Ascending aorta (tissue), 2 donors: ENCODE results near the gene PLEKHF1. TPM values are rescaled to one million over a fixed set of nuclear protein-coding genes. Genes with fewer than 3 reads are reported as not detected.

Source experiments
- DNase-seq, 2 donors: peaks; one replicate each; pipeline ENCODE4 v3.0.0-alpha.2; 2019; ENCODE audit warnings: low spot score in 2 of 2
- H3K27ac ChIP-seq, 2 donors: fragments of 200-600 bp; sonication (generic); one replicate each; pipeline ENCODE4 v1.5.1; 2016 to 2017; ENCODE audit warnings: mild to moderate bottlenecking in 1 of 2
- H3K27me3 ChIP-seq: fragments of 200-600 bp; sonication (generic); one replicate; pipeline ENCODE4 v1.5.1; 2017
- H3K36me3 ChIP-seq, 2 donors: fragments of 200-600 bp; sonication (generic); one replicate each; pipeline ENCODE4 v1.5.1; 2016
- H3K4me1 ChIP-seq, 2 donors: fragments of 200-600 bp; sonication (generic); one replicate each; pipeline ENCODE4 v1.5.1; 2016 to 2017; ENCODE audit warnings: mild to moderate bottlenecking in 1 of 2
- H3K4me3 ChIP-seq, 2 donors: fragments of 200-600 bp; sonication (generic); one replicate each; pipeline ENCODE4 v1.5.1; 2016 to 2017; ENCODE audit warnings: mild to moderate bottlenecking in 1 of 2
- H3K9me3 ChIP-seq, 2 donors: fragments of 200-600 bp; sonication (generic); one replicate each; pipeline ENCODE4 v1.5.1; 2016
- intact Hi-C: fragments of 100-400 bp; cut with DNase I; formaldehyde crosslinking; loops from one replicate; pipeline ENCODE4 v1.15.1; 2023
- total RNA-seq: library from RNA; depleted of rRNA; stranded (reverse); fragments of >200 nt; gene quantifications from one replicate; pipeline ENCODE4 v1.1.0, GENCODE V29; 2016
- TF ChIP-seq, protein P1 (sequence below), 3 experiments: fragments of 200-600 bp in 2 of 3; fragments of 450-650 bp in 1 of 3; sonication (generic) in 2 of 3; IDR thresholded peaks; one replicate each; pipeline ENCODE4 v1.5.1; 2016 to 2019; ENCODE audit warnings: antibody characterized with exemption in 3 of 3, mild to moderate bottlenecking in 1 of 3, moderate library complexity in 1 of 3

PLEKHF1 gene
- total RNA-seq, 1 donor from 2014 or later = 68.3 TPM

DNA sequence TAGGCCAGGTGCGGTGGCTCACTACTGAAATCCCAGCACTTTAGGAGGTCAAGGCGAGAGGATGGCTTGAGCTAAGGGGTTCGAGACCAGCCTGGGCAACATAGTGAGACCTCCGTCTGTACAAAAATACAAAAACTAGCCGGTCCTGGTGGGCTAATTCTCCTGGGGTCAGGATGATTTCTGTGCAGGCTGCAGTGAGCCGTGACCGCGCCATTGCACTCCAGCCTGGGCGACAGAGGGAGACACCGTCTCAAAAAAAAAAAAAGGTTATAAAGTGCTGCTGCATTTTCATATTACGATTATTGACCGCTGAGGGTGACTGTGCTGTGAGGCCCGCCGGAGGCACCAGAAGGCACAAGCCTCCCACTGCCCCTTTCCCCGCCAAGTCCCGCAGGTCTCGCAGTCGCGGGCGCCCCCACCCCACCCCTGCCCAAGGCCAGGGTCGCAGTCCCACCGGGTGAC, 477 bp upstream of the PLEKHF1 start:
- TF ChIP-seq, protein P1, sequence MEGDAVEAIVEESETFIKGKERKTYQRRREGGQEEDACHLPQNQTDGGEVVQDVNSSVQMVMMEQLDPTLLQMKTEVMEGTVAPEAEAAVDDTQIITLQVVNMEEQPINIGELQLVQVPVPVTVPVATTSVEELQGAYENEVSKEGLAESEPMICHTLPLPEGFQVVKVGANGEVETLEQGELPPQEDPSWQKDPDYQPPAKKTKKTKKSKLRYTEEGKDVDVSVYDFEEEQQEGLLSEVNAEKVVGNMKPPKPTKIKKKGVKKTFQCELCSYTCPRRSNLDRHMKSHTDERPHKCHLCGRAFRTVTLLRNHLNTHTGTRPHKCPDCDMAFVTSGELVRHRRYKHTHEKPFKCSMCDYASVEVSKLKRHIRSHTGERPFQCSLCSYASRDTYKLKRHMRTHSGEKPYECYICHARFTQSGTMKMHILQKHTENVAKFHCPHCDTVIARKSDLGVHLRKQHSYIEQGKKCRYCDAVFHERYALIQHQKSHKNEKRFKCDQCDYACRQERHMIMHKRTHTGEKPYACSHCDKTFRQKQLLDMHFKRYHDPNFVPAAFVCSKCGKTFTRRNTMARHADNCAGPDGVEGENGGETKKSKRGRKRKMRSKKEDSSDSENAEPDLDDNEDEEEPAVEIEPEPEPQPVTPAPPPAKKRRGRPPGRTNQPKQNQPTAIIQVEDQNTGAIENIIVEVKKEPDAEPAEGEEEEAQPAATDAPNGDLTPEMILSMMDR (IDR thresholded peaks at IDR 0.05) = peak in 2 of 3 experiments; percentile 4 to 13
- Histone ChIP-seq H3K4me3 (peak overlapping the region; percentile 75 to 93), H3K4me1 (peaks cover 39 to 63% of the 10 kb centered on the region in 2 donors), H3K27me3 (no peaks in the 10 kb centered on the region), H3K9me3 (no peaks in the 10 kb centered on the region), H3K27ac (peak overlapping the region; percentile 99), H3K36me3 (no peaks in the 10 kb centered on the region)
- DNase-seq = no peak
- intact Hi-C loops = loop anchor here (1.0 to 2.0 kb wide), 2 partner anchors 58 to 278 kb away; partner anchors contain the start of genes POP4 and URI1

DNA sequence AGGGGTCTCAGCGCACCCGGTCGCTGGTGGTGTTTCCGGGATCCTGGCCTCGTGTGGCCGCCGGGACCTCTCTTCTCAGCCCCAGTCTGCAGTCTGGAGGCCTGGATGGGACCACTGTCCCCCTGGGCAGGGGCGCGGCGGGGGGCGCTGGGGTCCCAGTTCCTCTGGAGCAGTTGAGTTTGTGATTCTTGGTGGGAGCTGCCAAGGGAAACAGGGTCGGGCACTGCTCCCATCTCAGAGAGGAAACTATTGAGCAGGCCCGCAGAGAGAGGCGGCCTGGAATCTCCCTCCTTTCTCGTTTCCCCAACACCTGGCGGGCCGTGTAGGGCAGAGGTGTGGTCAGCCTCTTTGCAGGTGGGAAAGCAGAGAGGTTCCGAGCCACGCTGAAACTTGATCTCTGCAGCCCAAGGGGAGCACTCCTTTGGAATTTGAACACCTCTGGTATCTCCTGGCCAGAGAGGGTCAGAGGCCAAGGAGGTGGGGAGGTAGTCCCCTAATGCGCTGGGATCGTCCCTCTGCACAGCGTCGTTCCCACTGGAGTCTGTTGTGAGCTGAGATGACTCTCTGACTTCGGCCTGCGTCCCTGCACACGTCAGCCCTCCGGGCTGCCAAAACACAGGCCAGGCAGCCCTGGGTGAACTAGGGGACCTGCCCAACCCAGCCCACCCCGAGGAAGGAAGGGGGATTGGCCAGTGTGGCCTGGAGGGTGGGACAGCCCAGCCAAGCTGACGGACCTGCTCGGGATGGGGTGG, 741 bp downstream of the PLEKHF1 start:
- H3K4me1 ChIP-seq = peaks cover 39 to 64% of the 10 kb centered on the region in 2 donors
- peak overlapping the region; percentile 75 to 93 for H3K4me3 ChIP-seq
- H3K9me3 ChIP-seq = no peaks in the 10 kb centered on the region
- TF ChIP-seq, protein P1 (IDR thresholded peaks at IDR 0.05) = peak in 1 of 3 experiments; percentile 5
- peak overlapping the region; percentile 99 for H3K27ac ChIP-seq
- H3K36me3 ChIP-seq = no peaks in the 10 kb centered on the region
- peak; percentile 35 to 88 for DNase-seq
- H3K27me3 ChIP-seq = no peaks in the 10 kb centered on the region
- intact Hi-C loops = loop anchor here (1.0 to 2.0 kb wide), 4 partner anchors 15 to 277 kb away; partner anchors contain the start of genes C19orf12, POP4 and URI1

DNA sequence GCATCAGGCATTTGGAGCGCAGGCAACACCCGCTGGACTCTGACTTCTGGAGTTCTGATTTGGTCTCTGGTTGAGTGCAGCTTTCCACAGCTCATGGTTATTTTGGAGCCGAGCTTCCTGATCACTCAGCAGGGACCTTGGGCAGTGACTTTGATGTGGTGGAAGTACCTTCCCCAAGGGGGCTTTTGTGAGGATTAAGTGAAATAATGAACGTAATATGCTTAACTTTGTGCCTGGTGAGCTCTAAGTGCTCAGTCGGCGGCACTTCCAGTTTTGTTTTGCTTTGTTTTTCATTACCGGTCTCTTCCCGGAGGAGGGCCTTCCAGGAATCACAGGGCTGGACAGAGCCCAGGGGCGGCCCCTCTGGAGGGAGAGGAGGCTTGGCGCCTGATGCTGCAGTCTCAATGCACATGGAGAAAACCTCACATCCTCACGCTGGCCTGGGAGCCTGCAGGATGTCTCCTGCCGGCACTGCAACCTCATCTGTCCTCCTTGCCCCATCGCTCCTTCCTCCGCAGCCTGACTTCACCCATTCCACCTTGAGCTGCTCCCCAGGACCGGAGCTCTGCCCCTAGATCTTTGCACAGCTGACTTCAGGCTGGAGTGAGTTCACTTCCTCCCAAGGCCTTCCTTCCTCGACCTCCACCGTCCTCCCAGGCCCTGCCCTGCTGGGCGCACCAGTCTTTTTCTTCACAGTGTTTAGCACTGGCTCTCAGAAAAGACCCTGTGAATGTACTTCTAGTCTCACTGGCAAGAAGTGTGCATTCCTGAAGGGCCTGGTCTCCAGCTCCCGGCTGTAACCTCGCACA, 1.5 kb downstream of the PLEKHF1 start:
- peak in 1 of 2 donors; percentile 78 for DNase-seq
- Histone ChIP-seq H3K36me3 (no peaks in the 10 kb centered on the region), H3K27me3 (no peaks in the 10 kb centered on the region), H3K4me3 (peak overlapping the region; percentile 75 to 93), H3K9me3 (no peaks in the 10 kb centered on the region), H3K4me1 (peaks cover 39 to 66% of the 10 kb centered on the region in 2 donors), H3K27ac (peak overlapping the region; percentile 99)
- TF ChIP-seq, protein P1 (IDR thresholded peaks at IDR 0.05) = no peak
- intact Hi-C loops = loop anchor here (1.0 to 2.0 kb wide), 2 partner anchors 14 to 49 kb away; partner anchors contain the start of gene C19orf12

DNA sequence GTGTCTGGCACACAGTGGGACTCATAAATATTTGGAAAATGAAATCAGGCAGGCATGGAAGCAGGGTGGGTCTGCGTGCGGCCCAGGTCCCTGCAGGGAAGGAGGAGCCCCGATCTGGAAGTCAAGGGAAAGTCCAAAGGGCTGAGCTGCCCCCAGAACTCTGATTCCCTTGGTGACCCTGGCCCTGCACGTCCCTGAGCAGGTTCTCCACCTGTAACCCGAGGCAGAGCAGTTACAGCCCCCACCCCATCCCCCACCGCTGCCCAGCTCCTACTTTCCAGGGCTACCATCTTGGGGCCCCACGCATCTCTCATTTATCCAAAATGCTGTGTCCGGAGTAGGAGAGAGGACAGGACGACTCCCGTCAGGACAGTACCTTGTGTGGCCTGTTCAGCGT, 2.1 kb downstream of the PLEKHF1 start:
- H3K27me3 ChIP-seq = no peaks in the 10 kb centered on the region
- no peak for DNase-seq
- no peaks in the 10 kb centered on the region for H3K36me3 ChIP-seq
- peaks cover 39 to 67% of the 10 kb centered on the region in 2 donors for H3K4me1 ChIP-seq
- intact Hi-C loops = loop anchor here (2.0 kb wide), 1 partner anchor 13 kb away; no protein-coding TSS in a partner anchor
- H3K4me3 ChIP-seq = peak overlapping the region; percentile 75 to 93
- peak overlapping the region; percentile 99 for H3K27ac ChIP-seq
- H3K9me3 ChIP-seq = no peaks in the 10 kb centered on the region
- TF ChIP-seq, protein P1 (IDR thresholded peaks at IDR 0.05) = no peak

DNA sequence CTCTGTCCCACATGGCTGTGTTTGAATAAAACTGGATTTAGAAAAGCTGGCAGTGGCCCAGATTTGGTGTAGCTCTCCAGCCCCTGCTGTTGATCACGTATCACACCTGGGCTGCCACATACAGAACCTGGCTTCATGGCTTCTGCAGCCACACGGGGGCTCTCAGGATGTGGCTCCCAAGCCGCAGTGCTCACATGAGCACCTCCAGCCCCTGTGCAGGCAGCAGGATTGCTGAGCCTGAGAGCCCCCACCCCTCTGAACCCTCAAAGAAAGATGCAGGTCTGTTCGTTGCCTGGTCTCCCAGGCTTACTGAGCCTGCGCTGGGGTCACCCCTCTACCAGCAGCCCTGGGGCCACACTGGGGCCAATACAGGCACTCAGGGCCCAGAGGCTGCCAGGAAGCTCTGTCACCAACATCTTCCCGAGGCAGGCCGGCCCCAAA, 2.7 kb downstream of the PLEKHF1 start:
- intact Hi-C loops = loop anchor here (2.0 kb wide), 1 partner anchor 13 kb away; no protein-coding TSS in a partner anchor
- H3K27me3 ChIP-seq = no peaks in the 10 kb centered on the region
- H3K9me3 ChIP-seq = no peaks in the 10 kb centered on the region
- peaks cover 37 to 65% of the 10 kb centered on the region in 2 donors for H3K4me1 ChIP-seq
- no peak for DNase-seq
- H3K4me3 ChIP-seq = peak overlapping the region in 1 of 2 donors; percentile 93
- peak overlapping the region; percentile 99 for H3K27ac ChIP-seq
- no peaks in the 10 kb centered on the region for H3K36me3 ChIP-seq
- TF ChIP-seq, protein P1 (IDR thresholded peaks at IDR 0.05) = no peak
